AG04449 (cell line): ENCODE results near the gene PEAR1.

Source experiments
- CTCF ChIA-PET: fragments of 350-600 bp; formaldehyde crosslinking; extraction: SDS; loops from one replicate; lab custom pipeline; 2021; ENCODE audit warnings: antibody characterized with exemption; lab: Yijun Ruan, JAX
- POLR2A ChIA-PET: fragments of 400-600, 350-600 bp; formaldehyde crosslinking; extraction: SDS; loops from one replicate; lab custom pipeline; 2020; ENCODE audit warnings: antibody characterized with exemption, inconsistent platforms; lab: Yijun Ruan, JAX
- DNase-seq: peaks from one replicate; pipeline ENCODE4 v3.0.0-alpha.2; 2010; ENCODE audit warnings: low read depth, low spot score
- H3K4me3 ChIP-seq: 2 replicates; pipeline ENCODE4 v1.5.1; 2011; ENCODE audit warnings: low read depth, mild to moderate bottlenecking, control low read depth, low read length
- CTCF ChIP-seq: IDR thresholded peaks from one replicate; pipeline ENCODE4 v1.5.1; 2011; ENCODE audit warnings: mild to moderate bottlenecking, moderate library complexity, low read length, control low read depth, inconsistent platforms; ENCODE audit not compliant: insufficient read depth; ENCODE audit errors: missing control alignments

PEAR1 gene

GRCh38 chr1:156941675-156942074 is 48.2 kb downstream of the PEAR1 start:
- no peak for TF ChIP-seq CTCF
- DNase-seq, result no peak
- H3K4me3 ChIP-seq, result no peak overlapping the region
- ChIA-PET POLR2A (no interaction called here), CTCF (interaction anchor here (1.0 to 4.5 kb wide), 2 partner anchors 14 to 82 kb away, joined by 4 to 20 read pairs; no protein-coding TSS in a partner anchor)

- CTCF ChIA-PET, result interaction anchor here (1.0 to 4.5 kb wide), 2 partner anchors 15 to 82 kb away, joined by 4 to 20 read pairs; no protein-coding TSS in a partner anchor
- TF ChIP-seq CTCF, result no peak
- no peak overlapping the region for H3K4me3 ChIP-seq
- POLR2A ChIA-PET, result no interaction called here
- no peak for DNase-seq
Measured at GRCh38 chr1:156942176-156942575, 48.7 kb downstream of the PEAR1 start.

- no peak for DNase-seq
- CTCF ChIA-PET, result interaction anchor here (4.5 kb wide), 1 partner anchor 15 kb away, joined by 20 read pairs; no protein-coding TSS in a partner anchor
Measured at GRCh38 chr1:156942576-156942975, 49.1 kb downstream of the PEAR1 start.

GRCh38 chr1:156943756-156944155 is 50.2 kb downstream of the PEAR1 start:
- DNase-seq, result no peak
- CTCF ChIA-PET, result interaction anchor here (4.5 kb wide), 1 partner anchor 16 kb away, joined by 20 read pairs; no protein-coding TSS in a partner anchor
- no peak overlapping the region for H3K4me3 ChIP-seq
- POLR2A ChIA-PET, result no interaction called here
- no peak for TF ChIP-seq CTCF

More at GRCh38 chr1:156942576-156942975, 49.1 kb downstream of the PEAR1 start:
- TF ChIP-seq CTCF, result no peak
- POLR2A ChIA-PET, result no interaction called here
- H3K4me3 ChIP-seq, result no peak overlapping the region

GRCh38 chr1:156944268-156944667 is 50.8 kb downstream of the PEAR1 start:
- no peak for DNase-seq
- ChIA-PET POLR2A (no interaction called here), CTCF (interaction anchor here (1.4 to 4.5 kb wide), 2 partner anchors 10 to 17 kb away, joined by 3 to 20 read pairs; no protein-coding TSS in a partner anchor)
- no peak overlapping the region for H3K4me3 ChIP-seq
- TF ChIP-seq CTCF, result no peak

GRCh38 chr1:156944848-156945247 is 51.3 kb downstream of the PEAR1 start:
- no peak for TF ChIP-seq CTCF
- no peak overlapping the region for H3K4me3 ChIP-seq
- ChIA-PET CTCF (interaction anchor here (1.4 kb wide), 1 partner anchor 10 kb away, joined by 3 read pairs; no protein-coding TSS in a partner anchor), POLR2A (no interaction called here)
- no peak for DNase-seq
